Measurements from ENCODE around the gene KLHL15.
A peak's percentile ranks its signal among the peaks of the same experiment; 100 is the strongest.

Gene KLHL15

DNA sequence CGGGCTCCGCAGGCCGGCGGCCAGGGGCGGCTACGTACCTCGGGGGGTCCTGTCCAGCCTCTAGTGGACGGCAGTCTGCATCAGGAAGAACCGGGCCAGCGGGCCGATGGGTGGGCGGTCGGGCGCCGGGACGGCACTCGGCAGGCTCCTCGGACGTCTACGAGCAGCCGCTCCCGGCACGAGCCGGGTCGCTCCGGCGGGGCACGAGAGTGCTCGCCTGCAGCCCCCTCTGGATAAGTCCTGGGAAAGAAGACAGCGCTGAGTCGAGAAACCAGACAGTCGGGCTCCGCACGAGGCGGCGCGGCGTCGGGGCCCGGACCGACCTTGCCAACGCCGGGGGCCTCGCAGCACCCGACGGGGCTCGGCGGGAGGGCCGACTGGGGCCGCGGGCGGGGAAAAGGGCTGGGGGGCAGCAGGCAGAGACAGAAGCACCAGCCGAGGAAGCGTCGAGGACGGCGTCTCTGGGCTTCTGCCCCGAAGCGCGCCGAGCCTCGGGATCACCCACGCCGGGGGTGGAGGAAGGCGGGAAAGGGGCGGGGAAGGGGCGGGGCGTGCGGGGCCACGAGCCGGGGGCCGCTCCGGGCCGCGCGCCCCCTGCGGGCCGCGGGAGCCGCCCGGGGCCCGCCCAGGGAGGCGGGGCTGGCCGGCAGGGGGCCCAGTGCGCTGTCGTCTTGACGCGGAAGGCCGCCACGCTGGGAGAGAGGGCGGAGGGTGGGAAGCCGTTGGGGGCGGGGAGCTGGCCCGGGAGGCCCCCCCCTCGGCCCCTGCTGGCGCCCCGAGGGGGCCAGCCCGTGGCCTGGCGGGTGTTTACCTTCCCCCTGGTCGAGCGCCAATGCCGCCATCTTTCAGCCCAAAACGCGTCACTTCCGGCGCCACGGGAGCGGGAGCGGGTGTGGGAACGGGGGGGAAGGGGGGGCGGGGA lies 1.9 kb downstream of the KLHL15 start:
- H3K79me2 ChIP-seq, result peaks cover 2% of the 10 kb centered on the region
- peak overlapping the region; percentile 31 for H3K9ac ChIP-seq
- no peaks in the 10 kb centered on the region for H3K27me3 ChIP-seq (ENCODE audit: control insufficient read depth, insufficient read depth, low read length)
- H2AFZ ChIP-seq, result peak overlapping the region; percentile 81
- H3K4me2 ChIP-seq (ENCODE audit: low read length), result peak overlapping the region; percentile 68
- no peaks in the 10 kb centered on the region for H3K4me1 ChIP-seq
- H3K9me3 ChIP-seq (ENCODE audit: control insufficient read depth, low read length), result no peaks in the 10 kb centered on the region
- TF ChIP-seq, protein P1, sequence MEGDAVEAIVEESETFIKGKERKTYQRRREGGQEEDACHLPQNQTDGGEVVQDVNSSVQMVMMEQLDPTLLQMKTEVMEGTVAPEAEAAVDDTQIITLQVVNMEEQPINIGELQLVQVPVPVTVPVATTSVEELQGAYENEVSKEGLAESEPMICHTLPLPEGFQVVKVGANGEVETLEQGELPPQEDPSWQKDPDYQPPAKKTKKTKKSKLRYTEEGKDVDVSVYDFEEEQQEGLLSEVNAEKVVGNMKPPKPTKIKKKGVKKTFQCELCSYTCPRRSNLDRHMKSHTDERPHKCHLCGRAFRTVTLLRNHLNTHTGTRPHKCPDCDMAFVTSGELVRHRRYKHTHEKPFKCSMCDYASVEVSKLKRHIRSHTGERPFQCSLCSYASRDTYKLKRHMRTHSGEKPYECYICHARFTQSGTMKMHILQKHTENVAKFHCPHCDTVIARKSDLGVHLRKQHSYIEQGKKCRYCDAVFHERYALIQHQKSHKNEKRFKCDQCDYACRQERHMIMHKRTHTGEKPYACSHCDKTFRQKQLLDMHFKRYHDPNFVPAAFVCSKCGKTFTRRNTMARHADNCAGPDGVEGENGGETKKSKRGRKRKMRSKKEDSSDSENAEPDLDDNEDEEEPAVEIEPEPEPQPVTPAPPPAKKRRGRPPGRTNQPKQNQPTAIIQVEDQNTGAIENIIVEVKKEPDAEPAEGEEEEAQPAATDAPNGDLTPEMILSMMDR (IDR thresholded peaks at IDR 0.05), result no peak
- peak overlapping the region; percentile 74 for H3K4me3 ChIP-seq (ENCODE audit: low read depth, low read length)
- peak overlapping the region; percentile 98 for H3K27ac ChIP-seq
- H3K36me3 ChIP-seq (ENCODE audit: control insufficient read depth, insufficient read depth, low read length), result no peaks in the 10 kb centered on the region

DNA sequence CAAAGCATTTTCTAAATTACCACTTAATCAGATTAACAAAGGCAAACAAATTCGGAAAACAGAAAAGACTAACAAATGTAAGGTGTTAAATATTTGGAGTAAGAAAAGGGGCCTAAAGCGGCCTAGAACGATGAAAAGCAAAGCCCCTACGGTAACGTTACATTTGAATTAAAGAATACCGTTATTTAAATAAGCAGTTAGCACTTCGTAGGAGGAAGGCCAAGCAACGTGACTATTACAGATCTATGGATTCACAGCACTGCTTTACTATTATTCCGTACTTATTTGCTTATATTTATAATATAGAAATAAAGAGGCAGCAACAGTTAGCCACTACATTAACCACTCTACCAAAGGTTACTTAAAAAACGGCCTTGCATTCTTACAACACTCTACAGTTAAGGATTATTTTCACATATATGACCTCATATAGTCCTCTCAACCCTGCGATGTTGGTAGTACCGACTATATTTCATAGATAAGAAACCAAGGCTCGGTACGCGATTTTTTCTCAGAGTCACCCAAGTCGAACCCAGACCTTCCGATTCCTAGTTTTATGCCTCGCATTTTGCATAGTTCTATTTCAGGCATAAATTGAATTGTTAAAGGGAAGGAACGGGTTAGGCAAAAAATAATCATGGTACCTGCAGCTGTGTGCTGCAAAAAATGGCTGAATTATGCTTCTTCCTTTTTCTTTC lies 2.9 kb downstream of the KLHL15 start:
- Histone ChIP-seq H3K27ac (peak overlapping the region; percentile 80), H2AFZ (peak overlapping the region; percentile 81)

DNA sequence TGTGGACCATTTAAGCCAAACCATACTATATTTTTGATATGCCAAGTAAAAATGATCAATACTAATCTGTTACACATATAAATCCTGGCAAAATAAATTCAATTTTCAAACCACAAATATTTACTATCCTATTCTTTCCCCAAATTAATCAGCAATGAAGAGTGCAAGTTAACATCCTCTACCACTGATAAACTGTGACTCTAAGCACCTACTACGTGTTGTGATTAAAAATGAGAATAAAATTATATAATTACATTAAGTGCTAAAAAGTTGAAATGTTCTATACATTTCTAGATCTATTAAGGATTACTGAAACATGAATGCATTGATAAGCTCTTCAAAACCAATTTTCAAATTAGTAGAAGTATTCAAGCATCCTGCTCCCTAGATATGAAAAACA lies 3.4 kb downstream of the KLHL15 start:
- Histone ChIP-seq H2AFZ (no peak overlapping the region), H3K27ac (no peak overlapping the region), H3K4me2 (ENCODE audit: low read length) (peak overlapping the region; percentile 68), H3K4me3 (ENCODE audit: low read depth, low read length) (peak overlapping the region; percentile 74), H3K9ac (no peak overlapping the region), H3K27me3 (ENCODE audit: control insufficient read depth, insufficient read depth, low read length) (no peaks in the 10 kb centered on the region), H3K4me1 (no peaks in the 10 kb centered on the region), H3K9me3 (ENCODE audit: control insufficient read depth, low read length) (no peaks in the 10 kb centered on the region), H3K36me3 (ENCODE audit: control insufficient read depth, insufficient read depth, low read length) (no peaks in the 10 kb centered on the region), H3K79me2 (peaks cover 2% of the 10 kb centered on the region)
- TF ChIP-seq, protein P1 (IDR thresholded peaks at IDR 0.05), result no peak

More for the DNA sequence above, 2.9 kb downstream of the KLHL15 start:
- Histone ChIP-seq H3K4me1 (no peaks in the 10 kb centered on the region), H3K79me2 (peaks cover 2% of the 10 kb centered on the region), H3K4me3 (ENCODE audit: low read depth, low read length) (peak overlapping the region; percentile 74), H3K36me3 (ENCODE audit: control insufficient read depth, insufficient read depth, low read length) (no peaks in the 10 kb centered on the region), H3K9me3 (ENCODE audit: control insufficient read depth, low read length) (no peaks in the 10 kb centered on the region), H3K9ac (peak overlapping the region; percentile 53), H3K4me2 (ENCODE audit: low read length) (peak overlapping the region; percentile 68), H3K27me3 (ENCODE audit: control insufficient read depth, insufficient read depth, low read length) (no peaks in the 10 kb centered on the region)
- TF ChIP-seq, protein P1 (IDR thresholded peaks at IDR 0.05), result no peak

DNA sequence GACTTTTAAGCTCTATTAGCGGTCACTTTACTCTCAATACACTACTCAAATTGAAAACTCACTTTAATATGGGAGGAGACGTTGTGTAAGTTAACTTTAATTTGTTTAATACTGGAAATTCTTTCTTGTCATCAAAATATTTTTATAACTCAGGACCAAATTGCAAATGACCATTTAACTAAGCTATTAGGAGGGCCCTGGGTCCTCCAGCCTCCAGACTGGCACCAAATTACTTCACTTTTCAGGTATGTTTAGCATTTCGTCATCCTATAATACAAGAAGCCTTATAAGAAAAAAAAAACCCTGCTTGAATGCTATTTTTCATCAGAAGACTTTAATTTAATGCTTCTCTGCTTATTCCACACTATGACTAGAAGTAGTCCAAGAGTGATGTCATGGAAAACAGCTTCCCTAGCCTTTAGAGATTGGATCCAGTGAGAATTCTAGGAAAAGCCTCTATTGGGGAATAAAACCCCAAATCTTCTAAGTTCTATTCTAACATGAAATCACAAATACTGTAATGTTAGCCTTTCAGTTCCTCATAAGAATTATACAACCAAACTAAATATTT lies 6.6 kb downstream of the KLHL15 start:
- Histone ChIP-seq H3K9ac (no peak overlapping the region), H3K4me3 (ENCODE audit: low read depth, low read length) (no peak overlapping the region), H3K36me3 (ENCODE audit: control insufficient read depth, insufficient read depth, low read length) (no peaks in the 10 kb centered on the region), H3K27me3 (ENCODE audit: control insufficient read depth, insufficient read depth, low read length) (no peaks in the 10 kb centered on the region), H3K27ac (no peak overlapping the region), H3K4me2 (ENCODE audit: low read length) (no peak overlapping the region), H2AFZ (no peak overlapping the region), H3K9me3 (ENCODE audit: control insufficient read depth, low read length) (no peaks in the 10 kb centered on the region), H3K4me1 (no peaks in the 10 kb centered on the region), H3K79me2 (peaks cover 2% of the 10 kb centered on the region)
- TF ChIP-seq, protein P1 (IDR thresholded peaks at IDR 0.05), result no peak
